GM23338 (cell line): ENCODE measurements around the gene RPL22. TPM values are rescaled to one million over a fixed set of nuclear protein-coding genes. Genes with fewer than 3 reads are reported as not detected.

Source experiments
- ATAC-seq: fragments of 200-7000 bp; cut with Tn5 transposase; 3 replicates; pipeline ENCODE4 v1.9.1; 2020
- DNase-seq: peaks from one replicate; pipeline ENCODE4 v3.0.0-alpha.2; 2015; ENCODE audit warnings: low spot score
- H2AFZ ChIP-seq: fragments of 200-600 bp; sonication (generic); 2 replicates; pipeline ENCODE4 v1.8.0; 2016; ENCODE audit warnings: antibody characterized with exemption, mild to moderate bottlenecking, moderate library complexity
- H3F3A ChIP-seq: fragments of 200-600 bp; sonication (generic); replicated peaks from 2 replicates; pipeline ENCODE4 v1.8.0; 2017; ENCODE audit warnings: antibody characterized with exemption, mixed run types, low read depth
- H3K27ac ChIP-seq: fragments of 200-600 bp; sonication (generic); 2 replicates; pipeline ENCODE4 v1.6.1; 2016; ENCODE audit warnings: low read depth
- H3K27me3 ChIP-seq: fragments of 200-600 bp; sonication (generic); 2 replicates; pipeline ENCODE4 v1.8.0; 2016; ENCODE audit warnings: mild to moderate bottlenecking, mixed run types, moderate library complexity; ENCODE audit not compliant: insufficient read depth
- H3K36me3 ChIP-seq: fragments of 200-600 bp; sonication (generic); 2 replicates; pipeline ENCODE4 v1.8.0; 2016; ENCODE audit warnings: mild to moderate bottlenecking; ENCODE audit not compliant: insufficient read depth
- H3K4me1 ChIP-seq: fragments of 200-600 bp; sonication (generic); 2 replicates; pipeline ENCODE4 v1.8.0; 2016; ENCODE audit warnings: mild to moderate bottlenecking, moderate library complexity; ENCODE audit not compliant: insufficient read depth
- H3K4me2 ChIP-seq: fragments of 200-600 bp; sonication (generic); 2 replicates; pipeline ENCODE4 v1.7.1; 2017; ENCODE audit warnings: mixed run types
- H3K4me3 ChIP-seq: fragments of 200-600 bp; sonication (generic); 2 replicates; pipeline ENCODE4 v1.6.1; 2016; ENCODE audit warnings: mixed run types
- H3K79me2 ChIP-seq: fragments of 200-600 bp; sonication (generic); replicated peaks from 2 replicates; pipeline ENCODE4 v1.8.0; 2017; ENCODE audit warnings: mild to moderate bottlenecking; ENCODE audit not compliant: insufficient read depth
- H3K9me2 ChIP-seq: fragments of 200-600 bp; sonication (generic); 2 replicates; pipeline ENCODE4 v1.8.0; 2017; ENCODE audit not compliant: insufficient read depth
- H4K20me1 ChIP-seq: fragments of 200-600 bp; sonication (generic); replicated peaks from 2 replicates; pipeline ENCODE4 v1.8.0; 2017; ENCODE audit warnings: mild to moderate bottlenecking; ENCODE audit not compliant: insufficient read depth
- H3K27ac Mint-ChIP-seq: 2 replicates; pipeline ENCODE4 v1.8.0; 2020; ENCODE audit warnings: inconsistent platforms, mild to moderate bottlenecking, moderate library complexity, mixed read lengths
- H3K27me3 Mint-ChIP-seq: 3 replicates; pipeline ENCODE4 v1.8.0; 2022; ENCODE audit warnings: low read depth, mild to moderate bottlenecking, moderate library complexity, mixed read lengths, inconsistent platforms; ENCODE audit not compliant: insufficient read depth, poor library complexity
- H3K36me3 Mint-ChIP-seq: 3 replicates; pipeline ENCODE4 v1.8.0; 2021; ENCODE audit warnings: low read depth, mild to moderate bottlenecking, inconsistent platforms, moderate library complexity, mixed read lengths
- H3K4me1 Mint-ChIP-seq: 3 replicates; pipeline ENCODE4 v1.8.0; 2020; ENCODE audit warnings: mild to moderate bottlenecking, inconsistent platforms, mixed read lengths
- H3K4me3 Mint-ChIP-seq: 3 replicates; pipeline ENCODE4 v1.8.0; 2021; ENCODE audit warnings: moderate library complexity, mild to moderate bottlenecking, inconsistent platforms, mixed read lengths
- H3K9me3 Mint-ChIP-seq: 3 replicates; pipeline ENCODE4 v1.8.0; 2020; ENCODE audit warnings: moderate library complexity, mild to moderate bottlenecking, inconsistent platforms, mixed read lengths
- EZH2 ChIP-seq: fragments of 200-600 bp; sonication (generic); IDR thresholded peaks from one replicate; pipeline ENCODE4 v1.8.0; 2017; ENCODE audit warnings: antibody characterized with exemption, mild to moderate bottlenecking, low read depth; ENCODE audit not compliant: unreplicated experiment
- EZH2phosphoT487 ChIP-seq: fragments of 200-600 bp; sonication (generic); IDR thresholded peaks from one replicate; pipeline ENCODE4 v1.8.1; 2018; ENCODE audit warnings: antibody characterized with exemption; ENCODE audit not compliant: unreplicated experiment
- ZNF114 ChIP-seq: fragments of 250-450 bp; sonication (Bioruptor Pico); IDR thresholded peaks from 2 replicates; pipeline ENCODE4 v1.5.0; 2020; ENCODE audit warnings: mild to moderate bottlenecking, moderate library complexity
- polyA plus RNA-seq: library from polyadenylated mRNA; unstranded; fragments of >200 nt; fragmentation: Nextera tagmentation; extraction: Ambion mirVana; gene quantifications from 2 replicates; pipeline ENCODE4 v1.2.1, GENCODE V29; 2016
- total RNA-seq: library from RNA; depleted of rRNA; stranded (reverse); fragments of >200 nt; shearing (Covaris generic); gene quantifications from 2 replicates; pipeline ENCODE4 v1.2.3, GENCODE V29; 2014
- TF ChIP-seq, protein P1 (sequence below): fragments of 250-450 bp; sonication (Bioruptor Pico); IDR thresholded peaks from 2 replicates; pipeline ENCODE4 v1.5.0; 2020; ENCODE audit warnings: mild to moderate bottlenecking, moderate library complexity

Gene RPL22
- total and polyA plus RNA-seq, 2 experiments from 2014 or later: 145 to 818 TPM

DNA sequence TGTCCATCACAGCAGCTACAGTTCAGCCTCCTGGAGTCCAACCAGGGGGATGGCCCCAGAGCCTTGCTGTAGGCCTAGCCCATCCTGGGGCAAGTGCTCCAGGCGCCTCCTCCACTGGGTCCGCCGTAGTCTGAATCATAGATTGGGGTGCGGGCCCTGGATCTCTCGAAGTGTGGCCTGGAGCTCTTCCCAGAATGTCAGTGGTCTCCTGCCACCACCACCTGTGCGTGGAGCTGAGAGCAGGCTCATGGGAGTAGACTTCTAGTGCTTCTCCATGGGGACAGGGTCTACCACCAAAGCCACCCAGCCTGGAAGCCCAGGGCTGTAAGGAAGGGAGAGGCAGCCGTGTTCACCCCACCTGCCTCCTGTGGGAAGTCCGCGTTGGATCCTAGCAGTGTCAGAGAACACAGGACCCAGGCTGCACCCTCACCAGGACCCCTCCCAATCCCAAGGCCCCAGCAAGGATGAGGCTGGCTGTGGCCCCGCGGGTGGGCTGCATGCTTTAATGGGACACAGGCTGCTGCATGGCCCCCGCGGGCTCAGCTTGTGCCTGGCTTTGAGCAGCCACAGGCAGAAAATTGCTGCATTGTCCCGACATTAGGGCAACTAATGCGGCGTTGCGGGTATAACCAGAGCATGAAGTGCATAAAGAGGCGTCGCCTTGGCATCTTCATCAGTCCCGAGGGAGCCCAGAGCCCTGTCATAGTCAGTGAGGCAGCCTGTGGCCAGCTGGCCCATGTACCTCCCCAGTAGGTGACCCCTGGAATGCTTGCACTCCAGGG is 43.8 kb upstream of the RPL22 start:
- Histone ChIP-seq H3K36me3 (no peaks in the 10 kb centered on the region), H3K79me2 (no peaks in the 10 kb centered on the region), H2AFZ (no peak overlapping the region), H3K4me3 (peak overlapping the region; percentile 83), H3K9me2 (no peaks in the 10 kb centered on the region), H3K4me1 (peaks cover 43% of the 10 kb centered on the region), H3K4me2 (peak overlapping the region; percentile 98), H3F3A (peaks cover 28% of the 10 kb centered on the region), H3K27me3 (peaks cover 38% of the 10 kb centered on the region), H4K20me1 (peaks cover 6% of the 10 kb centered on the region; the same call in 1 of the 2 replicates), H3K27ac (no peak overlapping the region)
- H3K4me3 Mint-ChIP-seq: peak overlapping the region; percentile 82
- ATAC-seq: no peak
- peak; percentile 64 for DNase-seq
- peaks cover 51% of the 10 kb centered on the region for H3K4me1 Mint-ChIP-seq
- H3K9me3 Mint-ChIP-seq: no peaks in the 10 kb centered on the region
- H3K27ac Mint-ChIP-seq: no peak overlapping the region
- H3K36me3 Mint-ChIP-seq: no peaks in the 10 kb centered on the region
- TF ChIP-seq EZH2phosphoT487 (no peak), EZH2 (peak; percentile 38), ZNF114 (CRISPR knock-in tag) (no peak)
- TF ChIP-seq, protein P1, sequence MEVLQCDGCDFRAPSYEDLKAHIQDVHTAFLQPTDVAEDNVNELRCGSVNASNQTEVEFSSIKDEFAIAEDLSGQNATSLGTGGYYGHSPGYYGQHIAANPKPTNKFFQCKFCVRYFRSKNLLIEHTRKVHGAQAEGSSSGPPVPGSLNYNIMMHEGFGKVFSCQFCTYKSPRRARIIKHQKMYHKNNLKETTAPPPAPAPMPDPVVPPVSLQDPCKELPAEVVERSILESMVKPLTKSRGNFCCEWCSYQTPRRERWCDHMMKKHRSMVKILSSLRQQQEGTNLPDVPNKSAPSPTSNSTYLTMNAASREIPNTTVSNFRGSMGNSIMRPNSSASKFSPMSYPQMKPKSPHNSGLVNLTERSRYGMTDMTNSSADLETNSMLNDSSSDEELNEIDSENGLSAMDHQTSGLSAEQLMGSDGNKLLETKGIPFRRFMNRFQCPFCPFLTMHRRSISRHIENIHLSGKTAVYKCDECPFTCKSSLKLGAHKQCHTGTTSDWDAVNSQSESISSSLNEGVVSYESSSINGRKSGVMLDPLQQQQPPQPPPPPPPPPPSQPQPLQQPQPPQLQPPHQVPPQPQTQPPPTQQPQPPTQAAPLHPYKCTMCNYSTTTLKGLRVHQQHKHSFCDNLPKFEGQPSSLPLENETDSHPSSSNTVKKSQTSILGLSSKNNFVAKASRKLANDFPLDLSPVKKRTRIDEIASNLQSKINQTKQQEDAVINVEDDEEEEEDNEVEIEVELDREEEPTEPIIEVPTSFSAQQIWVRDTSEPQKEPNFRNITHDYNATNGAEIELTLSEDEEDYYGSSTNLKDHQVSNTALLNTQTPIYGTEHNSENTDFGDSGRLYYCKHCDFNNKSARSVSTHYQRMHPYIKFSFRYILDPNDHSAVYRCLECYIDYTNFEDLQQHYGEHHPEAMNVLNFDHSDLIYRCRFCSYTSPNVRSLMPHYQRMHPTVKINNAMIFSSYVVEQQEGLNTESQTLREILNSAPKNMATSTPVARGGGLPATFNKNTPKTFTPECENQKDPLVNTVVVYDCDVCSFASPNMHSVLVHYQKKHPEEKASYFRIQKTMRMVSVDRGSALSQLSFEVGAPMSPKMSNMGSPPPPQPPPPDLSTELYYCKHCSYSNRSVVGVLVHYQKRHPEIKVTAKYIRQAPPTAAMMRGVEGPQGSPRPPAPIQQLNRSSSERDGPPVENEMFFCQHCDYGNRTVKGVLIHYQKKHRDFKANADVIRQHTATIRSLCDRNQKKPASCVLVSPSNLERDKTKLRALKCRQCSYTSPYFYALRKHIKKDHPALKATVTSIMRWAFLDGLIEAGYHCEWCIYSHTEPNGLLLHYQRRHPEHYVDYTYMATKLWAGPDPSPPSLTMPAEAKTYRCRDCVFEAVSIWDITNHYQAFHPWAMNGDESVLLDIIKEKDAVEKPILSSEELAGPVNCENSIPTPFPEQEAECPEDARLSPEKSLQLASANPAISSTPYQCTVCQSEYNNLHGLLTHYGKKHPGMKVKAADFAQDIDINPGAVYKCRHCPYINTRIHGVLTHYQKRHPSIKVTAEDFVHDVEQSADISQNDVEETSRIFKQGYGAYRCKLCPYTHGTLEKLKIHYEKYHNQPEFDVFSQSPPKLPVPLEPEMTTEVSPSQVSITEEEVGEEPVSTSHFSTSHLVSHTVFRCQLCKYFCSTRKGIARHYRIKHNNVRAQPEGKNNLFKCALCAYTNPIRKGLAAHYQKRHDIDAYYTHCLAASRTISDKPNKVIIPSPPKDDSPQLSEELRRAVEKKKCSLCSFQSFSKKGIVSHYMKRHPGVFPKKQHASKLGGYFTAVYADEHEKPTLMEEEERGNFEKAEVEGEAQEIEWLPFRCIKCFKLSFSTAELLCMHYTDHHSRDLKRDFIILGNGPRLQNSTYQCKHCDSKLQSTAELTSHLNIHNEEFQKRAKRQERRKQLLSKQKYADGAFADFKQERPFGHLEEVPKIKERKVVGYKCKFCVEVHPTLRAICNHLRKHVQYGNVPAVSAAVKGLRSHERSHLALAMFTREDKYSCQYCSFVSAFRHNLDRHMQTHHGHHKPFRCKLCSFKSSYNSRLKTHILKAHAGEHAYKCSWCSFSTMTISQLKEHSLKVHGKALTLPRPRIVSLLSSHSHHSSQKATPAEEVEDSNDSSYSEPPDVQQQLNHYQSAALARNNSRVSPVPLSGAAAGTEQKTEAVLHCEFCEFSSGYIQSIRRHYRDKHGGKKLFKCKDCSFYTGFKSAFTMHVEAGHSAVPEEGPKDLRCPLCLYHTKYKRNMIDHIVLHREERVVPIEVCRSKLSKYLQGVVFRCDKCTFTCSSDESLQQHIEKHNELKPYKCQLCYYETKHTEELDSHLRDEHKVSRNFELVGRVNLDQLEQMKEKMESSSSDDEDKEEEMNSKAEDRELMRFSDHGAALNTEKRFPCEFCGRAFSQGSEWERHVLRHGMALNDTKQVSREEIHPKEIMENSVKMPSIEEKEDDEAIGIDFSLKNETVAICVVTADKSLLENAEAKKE (CRISPR knock-in tag): no peak
- peaks cover 42% of the 10 kb centered on the region for H3K27me3 Mint-ChIP-seq
